ENCODE data around the gene BMPR1B. TPM values are rescaled to one million over a fixed set of nuclear protein-coding genes. Genes with fewer than 3 reads are reported as not detected.

The BMPR1B gene
- total and polyA plus RNA-seq, 2 of the 4 experiments (the other 2 are of a cell fraction) = 0.24 to 0.90 TPM

DNA sequence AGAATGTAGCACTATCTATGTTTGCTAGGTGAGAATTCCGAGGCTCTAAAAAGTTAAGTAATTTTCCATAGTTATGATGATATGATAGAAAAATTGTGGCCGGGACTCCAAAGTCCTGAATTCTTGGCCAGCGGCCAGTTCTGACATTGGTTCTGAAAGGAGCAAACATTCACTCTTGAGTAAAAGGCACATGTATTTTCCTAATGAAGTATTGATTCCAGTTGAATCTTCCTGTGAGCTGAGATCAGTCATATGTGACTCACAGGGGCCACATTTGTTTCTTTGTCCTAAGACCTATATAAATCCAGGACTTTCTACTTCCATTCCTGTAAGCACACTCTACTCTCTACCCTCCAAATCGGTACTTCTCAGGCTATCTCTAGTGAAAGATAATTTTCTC lies 349.9 kb downstream of the BMPR1B start:
- BruUV-seq (replicated peaks) = no TSS peak
- Histone ChIP-seq H3K27me3 (ENCODE audit: control insufficient read depth, insufficient read depth, low read length) (peaks cover 4% of the 10 kb centered on the region), H3K56ac (ENCODE audit: extremely low read depth, insufficient read depth, low read length) (no peak overlapping the region), H4K8ac (ENCODE audit: low read depth in 2 of 2, low read length in 2 of 2) (no peak overlapping the region), H2AFZ (replicated peaks; ENCODE audit: low read length, poor library complexity) (no peak overlapping the region), H3K9me3 (ENCODE audit: control insufficient read depth, insufficient read depth, low read length) (no peaks in the 10 kb centered on the region), H2BK20ac (ENCODE audit: low read depth, low read length) (no peak overlapping the region), H2AK5ac (ENCODE audit: low read depth, low read length) (no peak overlapping the region), H3K4me3 (ENCODE audit: insufficient read depth, low read depth, low read length) (no peak overlapping the region), H4K91ac (ENCODE audit: insufficient read depth, low read depth, low read length) (no peak overlapping the region), H3K4ac (ENCODE audit: low read depth, low read length) (no peak overlapping the region), H3K4me2 (ENCODE audit: low read depth, low read length) (no peak overlapping the region), H3K18ac (ENCODE audit: low read depth, low read length) (no peak overlapping the region), H3K9ac (ENCODE audit: low read depth, low read length) (no peak overlapping the region), H3K36me3 (ENCODE audit: control insufficient read depth, insufficient read depth, low read length) (no peaks in the 10 kb centered on the region), H3K23ac (ENCODE audit: low read depth, low read length) (no peak overlapping the region), H3K79me1 (ENCODE audit: low read depth in 1 of 2, low read length in 2 of 2) (no peaks in the 10 kb centered on the region), H3K14ac (replicated peaks; ENCODE audit: low read depth, low read length) (no peak overlapping the region), H4K5ac (ENCODE audit: low read depth, low read length) (no peak overlapping the region), H3K4me1 (ENCODE audit: control insufficient read depth, insufficient read depth, low read length) (peaks cover 9% of the 10 kb centered on the region; the same call in 1 of the 2 replicates), H2BK15ac (ENCODE audit: low read depth, low read length) (no peak overlapping the region), H3K27ac (ENCODE audit: insufficient read depth, low read length) (no peak overlapping the region), H2BK5ac (ENCODE audit: low read depth, low read length, poor library complexity, severe bottlenecking) (no peak overlapping the region), H2BK120ac (ENCODE audit: low read depth, low read length) (no peak overlapping the region), H2AK9ac (replicated peaks; ENCODE audit: low read depth, low read length, poor library complexity) (no peak overlapping the region), H4K20me1 (ENCODE audit: insufficient read depth, low read length) (peaks cover 4% of the 10 kb centered on the region; the same call in 1 of the 2 replicates), H3K9me1 (ENCODE audit: insufficient read depth, low read length) (no peaks in the 10 kb centered on the region)
- intact Hi-C loops (cut with micrococcal nuclease) = no loop called here
- WGBS, 2 experiments (ENCODE audit: extremely low coverage in 2 of 2, insufficient read length in 1 of 2) = no CpG with 5 or more reads among the region's 4 CpGs
- CTCF ChIA-PET = no interaction called here
- POLR2A ChIA-PET (ENCODE audit: unreplicated experiment) = no interaction called here
- in situ Hi-C loops (cut with MboI; ENCODE audit: low sequenced_read_pairs) = loop anchor here (5.0 to 25.0 kb wide), 4 partner anchors 345 to 1320 kb away; partner anchors contain the start of gene BMPR1B
- dilution Hi-C loops (cut with HindIII; ENCODE audit: low sequenced_read_pairs, unreplicated experiment) = loop anchor here (25.0 kb wide), 1 partner anchor 470 kb away; no protein-coding TSS in a partner anchor
- peak; percentile 64 for DNase-seq
- peak; percentile 47 for ATAC-seq (ENCODE audit: low read depth)
- TF ChIP-seq POLR2A (IDR thresholded peaks at IDR 0.05; ENCODE audit: low read depth, low read length) (no peak), CHD1 (IDR thresholded peaks at IDR 0.05; ENCODE audit: low read depth, low read length) (no peak), RAD21 (IDR thresholded peaks at IDR 0.05; ENCODE audit: low read length) (no peak), MAFK (IDR thresholded peaks at IDR 0.05; ENCODE audit: low read depth, low read length) (no peak)

Data from IMR-90 (cell line).